GM10248 (cell line): ENCODE data around the gene GOT2.
"Not testable (repeated sequence)": the region's sequence is repeated elsewhere in the genome, so short reads cannot be mapped to it uniquely, and the experiment has no call there.

Experiments
- CTCF ChIA-PET: fragments of 300-600 bp; sonication (Branson Sonifier 250); formaldehyde crosslinking; extraction: SDS; loops from one replicate; lab custom pipeline; 2021; ENCODE audit warnings: antibody characterized with exemption; lab: Yijun Ruan, JAX
- POLR2A ChIA-PET: fragments of 350-650 bp; sonication (Branson Sonifier 250); formaldehyde crosslinking; extraction: SDS; loops from one replicate; lab custom pipeline; 2020; ENCODE audit warnings: antibody characterized with exemption; lab: Yijun Ruan, JAX
- DNase-seq: peaks from one replicate; pipeline ENCODE4 v3.0.0; 2012; ENCODE audit errors: extremely low spot score
- CTCF ChIP-seq: IDR thresholded peaks from 2 replicates; pipeline ENCODE4 v1.5.1; 2012; ENCODE audit warnings: mild to moderate bottlenecking, low read depth; ENCODE audit errors: extremely low read depth, missing control alignments, control extremely low read depth

Gene GOT2

GRCh38 chr16:58661199-58661830 lies 72.8 kb downstream of the GOT2 start:
- peak; percentile 75 for DNase-seq
- ChIA-PET CTCF (interaction anchor here (0.6 to 3.8 kb wide), 22 partner anchors 9 to 325 kb away, joined by 3 to 44 read pairs (median 4); partner anchors contain the start of gene SLC38A7), POLR2A (no interaction called here)
- peak; percentile 70 for TF ChIP-seq CTCF

- CTCF ChIA-PET: interaction anchor here (1.3 to 3.8 kb wide), 4 partner anchors 11 to 323 kb away, joined by 3 to 44 read pairs (median 18); no protein-coding TSS in a partner anchor
- POLR2A ChIA-PET, DNase-seq: not testable (repeated sequence)
Observed at GRCh38 chr16:58659911-58660310, 74.2 kb downstream of the GOT2 start.

GRCh38 chr16:58658796-58659211 lies 75.3 kb downstream of the GOT2 start:
- no peak for DNase-seq
- POLR2A ChIA-PET: interaction anchor here (0.6 kb wide), 1 partner anchor 392 kb away, joined by 4 read pairs; no protein-coding TSS in a partner anchor
- no peak for TF ChIP-seq CTCF
- CTCF ChIA-PET: interaction anchor here (1.0 to 3.8 kb wide), 6 partner anchors 12 to 1083 kb away, joined by 3 to 18 read pairs (median 3); no protein-coding TSS in a partner anchor
